HepG2 (cell line): ENCODE data around the gene ZBTB46. TPM values are rescaled to one million over a fixed set of nuclear protein-coding genes. Genes with fewer than 3 reads are reported as not detected.

ENCODE experiments used
- CHD4 ChIP-seq: fragments of 200-600 bp; sonication (generic); IDR thresholded peaks from 2 replicates; pipeline ENCODE4 v1.7.0; 2017; ENCODE audit warnings: mild to moderate bottlenecking, low read length, borderline replicate concordance
- FOXP4 ChIP-seq: sonication (generic); formaldehyde crosslinking; IDR thresholded peaks from 2 replicates; pipeline ENCODE4 v1.4.0; 2020; ENCODE audit warnings: missing genetic modification reagents
- HIC2 ChIP-seq: sonication (generic); formaldehyde crosslinking; IDR thresholded peaks from 2 replicates; pipeline ENCODE4 v1.9.0; 2022; ENCODE audit warnings: low read depth, missing genetic modification reagents
- KLF13 ChIP-seq: sonication (generic); formaldehyde crosslinking; IDR thresholded peaks from 2 replicates; pipeline ENCODE4 v1.4.0; 2020; ENCODE audit warnings: mild to moderate bottlenecking, missing genetic modification reagents
- LBX2 ChIP-seq: sonication (generic); formaldehyde crosslinking; IDR thresholded peaks from 2 replicates; pipeline ENCODE4 v1.5.0; 2020; ENCODE audit warnings: missing genetic modification reagents, mild to moderate bottlenecking, borderline replicate concordance
- MAFK ChIP-seq, 2 experiments: IDR thresholded peaks in 1 of 2; conservative IDR thresholded peaks in 1 of 2; 2 replicates each; pipeline ENCODE4 v1.6.1; 2011; ENCODE audit warnings: improper control_type of control experiment in 2 of 2, low read length in 2 of 2
- MEIS1 ChIP-seq: sonication (generic); formaldehyde crosslinking; IDR thresholded peaks from 2 replicates; pipeline ENCODE4 v1.9.0; 2021; ENCODE audit warnings: mild to moderate bottlenecking, missing genetic modification reagents, moderate library complexity, borderline replicate concordance
- MZF1 ChIP-seq: sonication (generic); formaldehyde crosslinking; IDR thresholded peaks from 2 replicates; pipeline ENCODE4 v1.8.1; 2023; ENCODE audit warnings: mild to moderate bottlenecking, missing genetic modification reagents, borderline replicate concordance
- ZBTB20 ChIP-seq: sonication (generic); formaldehyde crosslinking; IDR thresholded peaks from 2 replicates; pipeline ENCODE4 v1.8.1; 2023; ENCODE audit warnings: missing genetic modification reagents, low read depth, mild to moderate bottlenecking, borderline replicate concordance
- ZBTB3 ChIP-seq: sonication (generic); formaldehyde crosslinking; IDR thresholded peaks from 2 replicates; pipeline ENCODE4 v1.4.0; 2020; ENCODE audit warnings: low read depth, mild to moderate bottlenecking, moderate library complexity, missing genetic modification reagents, borderline replicate concordance
- ZFP36L2 ChIP-seq: sonication (generic); formaldehyde crosslinking; IDR thresholded peaks from 2 replicates; pipeline ENCODE4 v1.4.0; 2020; ENCODE audit warnings: missing genetic modification reagents
- ZNF609 ChIP-seq: sonication (generic); formaldehyde crosslinking; IDR thresholded peaks from 2 replicates; pipeline ENCODE4 v1.4.0; 2020; ENCODE audit warnings: mild to moderate bottlenecking, missing genetic modification reagents, borderline replicate concordance
- ZNF790 ChIP-seq: sonication (generic); formaldehyde crosslinking; IDR thresholded peaks from 2 replicates; pipeline ENCODE4 v1.8.0; 2022; ENCODE audit warnings: missing genetic modification reagents, mild to moderate bottlenecking, borderline replicate concordance
- polyA plus RNA-seq, 8 experiments: library from polyadenylated mRNA; depleted of rRNA in 3 of 8; stranded (reverse) in 7 of 8; unstranded in 1 of 8; fragments of >200 nt; fragmentation: Illumina TruSeq in 4 of 8; extraction: Trizol in 4 of 8; gene quantifications; 2 replicates each; pipeline versions ENCODE4 v1.2.1 to v1.2.3, GENCODE V29; 2011 to 2016; ENCODE audit warnings: low read depth in 4 of 8, missing spikeins in 1 of 8, mixed read lengths in 1 of 8; ENCODE audit not compliant: insufficient read depth in 1 of 8
- total RNA-seq, 5 experiments: library from RNA; depleted of rRNA; stranded (reverse); fragments of >200 nt; fragmentation: Illumina TruSeq; extraction: Trizol; gene quantifications; 2 replicates each; pipeline ENCODE4 v1.2.3, GENCODE V29; 2016; ENCODE audit warnings: low read depth in 1 of 5

ZBTB46 gene
- total and polyA plus RNA-seq, 2 of the 13 experiments (the other 11 are each of a cell fraction or from before 2014, with no cell fraction given) = 1.6 to 13.5 TPM

- TF ChIP-seq ZNF609 (no peak), ZBTB3 (CRISPR knock-in tag) (no peak), FOXP4 (CRISPR knock-in tag) (no peak), KLF13 (CRISPR knock-in tag) (peak; percentile 84; the same call in 1 of the 2 replicates), CHD4 (no peak), MZF1 (peak; percentile 37; the same call in 1 of the 2 replicates), ZBTB20 (0 out of 2 replicates have a peak, but pooled peaks have one; percentile 34), MAFK (conservative IDR thresholded peaks at IDR 0.05 in 1 of 2, IDR thresholded peaks at IDR 0.05 in 1 of 2; ENCODE audit: low read length in 2 of 2) (no peak), ZFP36L2 (no peak), HIC2 (CRISPR knock-in tag) (0 out of 2 replicates have a peak, but pooled peaks have one; percentile 35), LBX2 (CRISPR knock-in tag) (peak; percentile 87), ZNF790 (CRISPR knock-in tag) (no peak; the same call in 1 of the 2 replicates), MEIS1 (CRISPR knock-in tag) (peak; percentile 74; the same call in 1 of the 2 replicates)
These were observed 122.5 kb downstream of the ZBTB46 start (continued) for GRCh38 chr20:63708301-63709148.
